Spinal cord (tissue), 10 donors: Measurements from ENCODE around the gene DTNB. TPM values are rescaled to one million over a fixed set of nuclear protein-coding genes. Genes with fewer than 3 reads are reported as not detected.

ENCODE experiments used
- DNase-seq, 6 donors: peaks; one replicate each; pipeline versions ENCODE4 v3.0.0 to v3.0.0-alpha.2; 2013 to 2015; ENCODE audit warnings: low spot score in 6 of 6, low read depth in 4 of 6
- H3K27ac ChIP-seq: one replicate; pipeline ENCODE4 v1.5.1; 2013; ENCODE audit warnings: low read depth, low read length, control low read depth
- H3K27me3 ChIP-seq: one replicate; pipeline ENCODE4 v1.6.1; 2013; ENCODE audit warnings: low read length; ENCODE audit not compliant: control insufficient read depth, insufficient read depth
- H3K36me3 ChIP-seq: one replicate; pipeline ENCODE4 v1.6.1; 2013; ENCODE audit warnings: low read length; ENCODE audit not compliant: control insufficient read depth, insufficient read depth
- H3K4me1 ChIP-seq: one replicate; pipeline ENCODE4 v1.6.1; 2013; ENCODE audit warnings: low read length; ENCODE audit not compliant: control insufficient read depth, insufficient read depth
- H3K4me3 ChIP-seq: one replicate; pipeline ENCODE4 v1.5.1; 2013; ENCODE audit warnings: low read depth, low read length, control low read depth
- H3K9me3 ChIP-seq: one replicate; pipeline ENCODE4 v1.6.1; 2013; ENCODE audit warnings: low read length; ENCODE audit not compliant: control insufficient read depth, insufficient read depth
- WGBS: methylation state at CpG from one replicate; pipeline ENCODE4 v1.1.5; 2013; ENCODE audit warnings: missing lambda C conversion rate; ENCODE audit not compliant: insufficient coverage; 5-methylcytosine and 5-hydroxymethylcytosine counted together
- polyA plus RNA-seq, 2 donors: library from polyadenylated mRNA; unstranded; fragments of 120-200 nt; gene quantifications; one replicate each; pipeline ENCODE4 v1.2.1, GENCODE V29; 2013; ENCODE audit not compliant: insufficient read length in 2 of 2
- total RNA-seq, 2 donors: library from RNA; depleted of rRNA in 1 of 2; stranded (reverse); fragments of 120-200 nt in 1 of 2; fragments of >200 nt in 1 of 2; gene quantifications; one replicate each; pipeline versions ENCODE4 v1.2.3 to v1.2.4, GENCODE V29; 2013 to 2014
- donor health status: healthy.

The DTNB gene
- total and polyA plus RNA-seq, 4 donors: 21.1 to 50.8 (median 34.5) TPM

GRCh38 chr2:25369876-25370275 is 303.5 kb downstream of the DTNB start:
- Histone ChIP-seq H3K9me3 (no peaks in the 10 kb centered on the region), H3K4me3 (no peak overlapping the region), H3K27me3 (no peaks in the 10 kb centered on the region), H3K27ac (no peak overlapping the region), H3K36me3 (peaks cover 10% of the 10 kb centered on the region), H3K4me1 (peaks cover 33% of the 10 kb centered on the region)
- WGBS: 94% methylated on average over 2 of the region's 5 CpGs
- no peak for DNase-seq

DNA sequence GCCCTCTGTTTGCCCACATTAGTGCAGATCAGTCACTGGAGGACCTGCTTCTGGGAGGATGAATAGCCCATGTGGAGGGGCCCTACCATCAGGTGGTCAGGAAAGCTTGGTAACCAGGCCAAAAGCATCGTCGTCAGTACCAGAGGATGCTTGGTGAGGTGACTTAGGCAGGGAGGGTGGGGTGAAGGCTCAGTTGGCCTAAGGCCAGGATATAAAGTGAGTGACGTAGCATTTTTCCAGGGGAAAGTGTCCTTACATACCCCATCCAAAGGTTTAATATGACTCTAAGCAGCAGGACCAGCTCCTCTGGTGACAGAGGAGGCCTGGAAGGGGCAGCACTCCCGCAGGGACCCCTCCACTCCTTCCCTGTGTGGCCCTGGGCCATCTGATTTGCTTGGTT is 303.9 kb downstream of the DTNB start:
- 75% methylated on average over 1 of the region's 4 CpGs for WGBS
- H3K36me3 ChIP-seq: peaks cover 7% of the 10 kb centered on the region
- H3K4me1 ChIP-seq: peaks cover 33% of the 10 kb centered on the region
- no peaks in the 10 kb centered on the region for H3K9me3 ChIP-seq
- no peak for DNase-seq
- no peak overlapping the region for H3K27ac ChIP-seq
- H3K4me3 ChIP-seq: no peak overlapping the region
- no peaks in the 10 kb centered on the region for H3K27me3 ChIP-seq

DNA sequence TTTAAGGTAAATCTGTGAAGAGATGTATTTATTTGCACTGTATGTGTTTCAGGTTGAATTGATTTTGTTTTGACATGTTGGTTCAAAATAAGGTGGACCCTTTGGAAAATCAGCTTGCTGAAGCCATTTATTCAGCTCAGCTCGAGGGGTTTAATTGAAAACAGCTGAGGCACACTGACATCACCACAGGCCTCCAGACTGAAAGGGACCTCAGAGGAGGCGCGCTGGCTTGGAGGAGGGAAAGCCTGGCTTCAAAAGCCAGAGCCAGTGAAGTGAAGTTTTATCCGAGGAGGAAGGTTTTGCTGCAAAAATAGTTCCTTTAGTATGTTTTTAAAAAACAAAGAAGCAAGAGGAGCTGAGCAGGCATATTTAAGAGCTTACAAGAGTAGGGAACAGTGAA is 304.7 kb downstream of the DTNB start:
- peaks cover 31% of the 10 kb centered on the region for H3K4me1 ChIP-seq
- DNase-seq: peak in 2 of 6 donors; percentile 45 to 61

GRCh38 chr2:25367296-25367695 is 306.1 kb downstream of the DTNB start:
- Histone ChIP-seq H3K27ac (no peak overlapping the region), H3K4me3 (no peak overlapping the region), H3K9me3 (no peaks in the 10 kb centered on the region), H3K36me3 (no peaks in the 10 kb centered on the region), H3K27me3 (no peaks in the 10 kb centered on the region), H3K4me1 (peaks cover 18% of the 10 kb centered on the region)
- DNase-seq: peak in 1 of 6 donors; percentile 41
- WGBS: 67% methylated on average over 7 of the region's 9 CpGs

More for the DNA sequence above, 304.7 kb downstream of the DTNB start:
- Histone ChIP-seq H3K36me3 (peaks cover 7% of the 10 kb centered on the region), H3K27me3 (no peaks in the 10 kb centered on the region), H3K27ac (no peak overlapping the region), H3K9me3 (no peaks in the 10 kb centered on the region), H3K4me3 (no peak overlapping the region)
- WGBS: 64% methylated on average over 4 of the region's 4 CpGs

DNA sequence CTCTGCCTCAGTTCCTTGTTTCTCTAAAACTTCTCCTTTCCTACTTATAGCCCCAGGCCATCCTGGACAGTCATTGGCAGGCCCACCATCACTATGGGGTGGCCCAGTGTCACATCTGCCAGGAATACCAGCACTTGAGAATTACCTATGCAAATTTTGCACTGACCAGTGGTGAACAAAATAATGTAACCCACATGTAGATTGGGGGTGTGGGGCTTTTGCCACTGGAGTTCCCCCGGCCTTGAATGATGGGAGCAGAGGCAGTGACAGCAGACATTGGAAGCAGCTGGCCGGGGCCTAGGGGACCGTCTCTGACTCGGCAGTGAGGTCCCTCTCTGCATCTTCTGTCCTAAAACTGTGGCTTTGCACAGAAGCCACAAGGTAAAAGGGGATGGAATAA is 306.7 kb downstream of the DTNB start:
- WGBS: 100% methylated on average over 1 of the region's 4 CpGs
- H3K27ac ChIP-seq: no peak overlapping the region
- DNase-seq: no peak
- H3K4me3 ChIP-seq: no peak overlapping the region
- no peaks in the 10 kb centered on the region for H3K9me3 ChIP-seq
- no peaks in the 10 kb centered on the region for H3K27me3 ChIP-seq
- peaks cover 20% of the 10 kb centered on the region for H3K4me1 ChIP-seq
- no peaks in the 10 kb centered on the region for H3K36me3 ChIP-seq

DNA sequence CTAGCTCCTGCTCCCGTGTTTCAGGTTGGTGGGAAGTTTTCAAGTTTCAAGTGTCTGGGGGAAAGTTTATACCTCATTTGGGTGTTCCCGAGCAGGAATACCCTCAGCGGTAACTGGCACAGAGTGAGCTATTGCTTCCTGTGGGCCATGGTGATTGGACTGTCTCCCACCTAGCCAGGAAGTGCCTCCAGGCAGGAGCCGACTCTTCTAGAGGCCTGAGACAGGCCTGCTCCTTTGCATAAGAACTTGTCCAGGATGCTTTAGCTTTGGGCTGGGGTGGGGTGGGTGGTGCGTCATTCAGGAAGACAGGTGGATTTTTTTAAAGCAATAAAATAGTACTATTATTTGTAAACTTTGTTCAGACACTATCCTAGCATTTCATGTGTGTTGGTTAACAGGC is 308.1 kb downstream of the DTNB start:
- H3K27me3 ChIP-seq: no peaks in the 10 kb centered on the region
- peaks cover 23% of the 10 kb centered on the region for H3K4me1 ChIP-seq
- DNase-seq: no peak
- 45% methylated on average over 4 of the region's 5 CpGs for WGBS
- H3K9me3 ChIP-seq: no peaks in the 10 kb centered on the region
- H3K27ac ChIP-seq: no peak overlapping the region
- no peaks in the 10 kb centered on the region for H3K36me3 ChIP-seq
- H3K4me3 ChIP-seq: no peak overlapping the region

GRCh38 chr2:25363733-25364132 is 309.6 kb downstream of the DTNB start:
- DNase-seq: no peak
- no peaks in the 10 kb centered on the region for H3K36me3 ChIP-seq
- no peaks in the 10 kb centered on the region for H3K27me3 ChIP-seq
- 95% methylated on average over 7 of the region's 7 CpGs for WGBS
- no peaks in the 10 kb centered on the region for H3K9me3 ChIP-seq
- H3K27ac ChIP-seq: no peak overlapping the region
- peaks cover 22% of the 10 kb centered on the region for H3K4me1 ChIP-seq
- H3K4me3 ChIP-seq: no peak overlapping the region

GRCh38 chr2:25362434-25363145 is 310.8 kb downstream of the DTNB start:
- no peaks in the 10 kb centered on the region for H3K27me3 ChIP-seq
- H3K36me3 ChIP-seq: no peaks in the 10 kb centered on the region
- peak overlapping the region; percentile 22 for H3K4me3 ChIP-seq
- H3K27ac ChIP-seq: no peak overlapping the region
- H3K4me1 ChIP-seq: peaks cover 13% of the 10 kb centered on the region
- no peak for DNase-seq
- H3K9me3 ChIP-seq: no peaks in the 10 kb centered on the region
- 75% methylated on average over 14 of the region's 21 CpGs for WGBS

DNA sequence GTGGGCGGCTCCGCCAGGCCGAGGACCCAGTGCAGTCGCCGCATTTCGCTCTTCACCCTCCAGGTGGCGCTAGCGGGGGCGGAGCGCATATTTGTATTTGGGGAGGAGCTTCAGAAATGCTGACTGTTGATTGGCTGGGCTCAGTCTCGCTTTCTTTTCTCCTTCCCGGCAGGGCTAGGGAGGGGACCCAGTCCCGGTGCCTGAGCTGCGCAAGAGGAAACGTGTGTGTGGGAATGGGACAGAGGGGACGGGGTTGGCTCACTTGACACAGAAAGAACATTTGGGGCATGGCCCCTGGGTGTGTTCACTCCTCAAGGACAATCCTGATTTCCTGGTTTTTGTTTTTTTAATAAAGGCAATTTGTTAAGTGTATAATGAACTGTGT is 311.3 kb downstream of the DTNB start:
- Histone ChIP-seq H3K27ac (no peak overlapping the region), H3K9me3 (no peaks in the 10 kb centered on the region), H3K36me3 (no peaks in the 10 kb centered on the region), H3K4me1 (peaks cover 9% of the 10 kb centered on the region), H3K27me3 (no peaks in the 10 kb centered on the region), H3K4me3 (peak overlapping the region; percentile 22)
- under 1% methylated on average over 16 of the region's 16 CpGs for WGBS
- peak; percentile 80 to 97 (median 87) for DNase-seq

GRCh38 chr2:25361261-25362048 is 311.9 kb downstream of the DTNB start:
- Histone ChIP-seq H3K4me3 (peak overlapping the region; percentile 14), H3K9me3 (no peaks in the 10 kb centered on the region), H3K27ac (no peak overlapping the region), H3K36me3 (no peaks in the 10 kb centered on the region), H3K27me3 (no peaks in the 10 kb centered on the region), H3K4me1 (peaks cover 9% of the 10 kb centered on the region)
- 53% methylated on average over 32 of the region's 34 CpGs for WGBS
- DNase-seq: no peak
